Liver (tissue), 9 donors: ENCODE results near the gene SPTBN4. TPM values are rescaled to one million over a fixed set of nuclear protein-coding genes. Genes with fewer than 3 reads are reported as not detected.
"Not testable (repeated sequence)": the region's sequence is repeated elsewhere in the genome, so short reads cannot be mapped to it uniquely, and the experiment has no call there.

Experiments used
- DNase-seq: peaks from one replicate; pipeline ENCODE4 v3.0.0-alpha.2; 2017; ENCODE audit warnings: low spot score
- H3K27ac ChIP-seq, 2 donors: one replicate each; pipeline ENCODE4 v1.7.0; 2013; ENCODE audit warnings: inconsistent platforms in 2 of 2, low read length in 2 of 2, control low read depth in 1 of 2, low read depth in 1 of 2, mild to moderate bottlenecking in 1 of 2
- H3K27me3 ChIP-seq, 4 donors: one replicate each; pipeline versions ENCODE4 v1.6.1 to v1.7.0; 2013; ENCODE audit warnings: low read length in 3 of 4, inconsistent platforms in 1 of 4, mild to moderate bottlenecking in 1 of 4, moderate library complexity in 1 of 4; ENCODE audit not compliant: control insufficient read depth in 4 of 4, insufficient read depth in 4 of 4
- H3K36me3 ChIP-seq, 4 donors: one replicate each; pipeline versions ENCODE4 v1.6.1 to v1.7.0; 2013; ENCODE audit warnings: low read length in 3 of 4, mild to moderate bottlenecking in 3 of 4, low read depth in 1 of 4, moderate library complexity in 1 of 4; ENCODE audit not compliant: control insufficient read depth in 4 of 4, insufficient read depth in 3 of 4
- H3K4me1 ChIP-seq, 4 donors: one replicate each; pipeline versions ENCODE4 v1.6.1 to v1.7.0; 2013; ENCODE audit warnings: low read length in 3 of 4, mild to moderate bottlenecking in 3 of 4, moderate library complexity in 1 of 4; ENCODE audit not compliant: control insufficient read depth in 4 of 4, insufficient read depth in 4 of 4
- H3K4me3 ChIP-seq, 3 donors: one replicate each; pipeline versions ENCODE4 v1.6.1 to v1.7.0; 2013; ENCODE audit warnings: low read length in 3 of 3, control low read depth in 1 of 3, low read depth in 1 of 3, mild to moderate bottlenecking in 1 of 3
- H3K9ac ChIP-seq, 2 donors: one replicate each; pipeline ENCODE4 v1.7.0; 2013; ENCODE audit warnings: low read length in 2 of 2, mild to moderate bottlenecking in 2 of 2, moderate library complexity in 2 of 2, control low read depth in 1 of 2, low read depth in 1 of 2
- H3K9me3 ChIP-seq, 4 donors: one replicate each; pipeline versions ENCODE4 v1.6.1 to v1.7.0; 2013; ENCODE audit warnings: low read length in 3 of 4; ENCODE audit not compliant: control insufficient read depth in 4 of 4
- ATF3 ChIP-seq: IDR thresholded peaks from 2 replicates; pipeline ENCODE4 v1.6.1; 2016; ENCODE audit warnings: antibody characterized with exemption
- CTCF ChIP-seq: fragments of 150-350 bp; IDR thresholded peaks from 2 replicates; pipeline ENCODE4 v1.5.1; 2017; ENCODE audit warnings: improper control_type of control experiment, low read depth, low read length; ENCODE audit not compliant: missing input control
- EGR1 ChIP-seq, 2 donors: IDR thresholded peaks; 2 replicates each; pipeline ENCODE4 v1.6.1; 2016 to 2018; ENCODE audit warnings: antibody characterized with exemption in 2 of 2, low read depth in 2 of 2
- FOXA1 ChIP-seq: IDR thresholded peaks from 2 replicates; pipeline ENCODE4 v1.6.1; 2016; ENCODE audit warnings: antibody characterized with exemption
- FOXA2 ChIP-seq: IDR thresholded peaks from 2 replicates; pipeline ENCODE4 v1.6.1; 2016; ENCODE audit warnings: antibody characterized with exemption
- GABPA ChIP-seq, 2 donors: IDR thresholded peaks in 1 of 2; conservative IDR thresholded peaks in 1 of 2; 2 replicates each; pipeline ENCODE4 v1.6.1; 2016; ENCODE audit warnings: antibody characterized with exemption in 2 of 2, mild to moderate bottlenecking in 1 of 2, moderate library complexity in 1 of 2
- HNF4A ChIP-seq, 2 donors: conservative IDR thresholded peaks; 2 replicates each; pipeline ENCODE4 v1.6.1; 2016; ENCODE audit warnings: antibody characterized with exemption in 2 of 2, mild to moderate bottlenecking in 2 of 2
- HNF4G ChIP-seq: IDR thresholded peaks from 2 replicates; pipeline ENCODE4 v1.6.1; 2016; ENCODE audit warnings: antibody characterized with exemption
- JUND ChIP-seq, 2 donors: IDR thresholded peaks; 2 replicates each; pipeline ENCODE4 v1.6.1; 2016; ENCODE audit warnings: antibody characterized with exemption in 2 of 2
- NR2F2 ChIP-seq: IDR thresholded peaks from 2 replicates; pipeline ENCODE4 v1.6.1; 2016; ENCODE audit warnings: antibody characterized with exemption
- RAD21 ChIP-seq, 2 donors: IDR thresholded peaks; 2 replicates each; pipeline ENCODE4 v1.6.1; 2016; ENCODE audit warnings: antibody characterized with exemption in 2 of 2, mild to moderate bottlenecking in 2 of 2
- RXRA ChIP-seq, 2 donors: IDR thresholded peaks; 2 replicates each; pipeline ENCODE4 v1.6.1; 2017 to 2018; ENCODE audit warnings: antibody characterized with exemption in 2 of 2, mild to moderate bottlenecking in 1 of 2
- SP1 ChIP-seq: IDR thresholded peaks from 2 replicates; pipeline ENCODE4 v1.6.1; 2018; ENCODE audit warnings: antibody characterized with exemption, mild to moderate bottlenecking
- TAF1 ChIP-seq: conservative IDR thresholded peaks from 2 replicates; pipeline ENCODE4 v1.6.1; 2016; ENCODE audit warnings: antibody characterized with exemption, mild to moderate bottlenecking
- YY1 ChIP-seq: IDR thresholded peaks from 2 replicates; pipeline ENCODE4 v1.6.1; 2016; ENCODE audit warnings: antibody characterized with exemption, mild to moderate bottlenecking
- ZBTB33 ChIP-seq: IDR thresholded peaks from 2 replicates; pipeline ENCODE4 v1.6.1; 2016; ENCODE audit warnings: antibody characterized with exemption
- WGBS: extraction: QIAGEN DNeasy Blood & Tissue Kit; methylation state at CpG from one replicate; pipeline ENCODE4 v1.1.7; 2013; 5-methylcytosine and 5-hydroxymethylcytosine counted together
- polyA plus RNA-seq, 2 donors: library from polyadenylated mRNA; stranded (reverse) in 1 of 2; unstranded in 1 of 2; fragments of 200-250 nt in 1 of 2; fragments of >200 nt in 1 of 2; fragmentation: Nextera tagmentation in 1 of 2; extraction: Ambion mirVana in 1 of 2; gene quantifications; one replicate each; pipeline versions ENCODE4 v1.2.1 to v1.2.3, GENCODE V29; 2013 to 2015
- total RNA-seq, 2 donors: library from RNA; depleted of rRNA; stranded (reverse); fragments of >200 nt; gene quantifications; one replicate each; pipeline ENCODE4 v1.2.3, GENCODE V29; 2014
- TF ChIP-seq, protein P1 (sequence below): IDR thresholded peaks from 2 replicates; pipeline ENCODE4 v1.6.1; 2016; ENCODE audit warnings: antibody characterized with exemption
- TF ChIP-seq, protein P2 (sequence below): IDR thresholded peaks from 2 replicates; pipeline ENCODE4 v1.6.1; 2016; ENCODE audit warnings: antibody characterized with exemption, mild to moderate bottlenecking
- donor health status: healthy.
- donor health status: healthy.
- donor health status: healthy.
- donor health status: healthy.
- donor health status: healthy.

The SPTBN4 gene
- total and polyA plus RNA-seq, 4 donors: 0.13 to 1.1 (median 0.62) TPM

GRCh38 chr19:40499320-40499719 is 32.5 kb downstream of the SPTBN4 start:
- DNase-seq: no peak
- no peaks in the 10 kb centered on the region for H3K4me1 ChIP-seq
- H3K4me3 ChIP-seq: no peak overlapping the region
- no peak for TF ChIP-seq FOXA1
- TF ChIP-seq NR2F2: no peak
- TF ChIP-seq, protein P1, sequence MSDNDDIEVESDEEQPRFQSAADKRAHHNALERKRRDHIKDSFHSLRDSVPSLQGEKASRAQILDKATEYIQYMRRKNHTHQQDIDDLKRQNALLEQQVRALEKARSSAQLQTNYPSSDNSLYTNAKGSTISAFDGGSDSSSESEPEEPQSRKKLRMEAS: no peak
- no peak for TF ChIP-seq ZBTB33
- no peak for TF ChIP-seq CTCF
- TF ChIP-seq HNF4G: no peak
- TF ChIP-seq YY1: no peak
- no peak for TF ChIP-seq TAF1
- TF ChIP-seq JUND (IDR thresholded peaks at IDR 0.05): no peak
- no peak for TF ChIP-seq ATF3
- no peak for TF ChIP-seq EGR1 (IDR thresholded peaks at IDR 0.05; ENCODE audit: low read depth in 2 of 2)
- TF ChIP-seq GABPA (IDR thresholded peaks at IDR 0.05 in 1 of 2, conservative IDR thresholded peaks at IDR 0.05 in 1 of 2): no peak
- TF ChIP-seq, protein P2, sequence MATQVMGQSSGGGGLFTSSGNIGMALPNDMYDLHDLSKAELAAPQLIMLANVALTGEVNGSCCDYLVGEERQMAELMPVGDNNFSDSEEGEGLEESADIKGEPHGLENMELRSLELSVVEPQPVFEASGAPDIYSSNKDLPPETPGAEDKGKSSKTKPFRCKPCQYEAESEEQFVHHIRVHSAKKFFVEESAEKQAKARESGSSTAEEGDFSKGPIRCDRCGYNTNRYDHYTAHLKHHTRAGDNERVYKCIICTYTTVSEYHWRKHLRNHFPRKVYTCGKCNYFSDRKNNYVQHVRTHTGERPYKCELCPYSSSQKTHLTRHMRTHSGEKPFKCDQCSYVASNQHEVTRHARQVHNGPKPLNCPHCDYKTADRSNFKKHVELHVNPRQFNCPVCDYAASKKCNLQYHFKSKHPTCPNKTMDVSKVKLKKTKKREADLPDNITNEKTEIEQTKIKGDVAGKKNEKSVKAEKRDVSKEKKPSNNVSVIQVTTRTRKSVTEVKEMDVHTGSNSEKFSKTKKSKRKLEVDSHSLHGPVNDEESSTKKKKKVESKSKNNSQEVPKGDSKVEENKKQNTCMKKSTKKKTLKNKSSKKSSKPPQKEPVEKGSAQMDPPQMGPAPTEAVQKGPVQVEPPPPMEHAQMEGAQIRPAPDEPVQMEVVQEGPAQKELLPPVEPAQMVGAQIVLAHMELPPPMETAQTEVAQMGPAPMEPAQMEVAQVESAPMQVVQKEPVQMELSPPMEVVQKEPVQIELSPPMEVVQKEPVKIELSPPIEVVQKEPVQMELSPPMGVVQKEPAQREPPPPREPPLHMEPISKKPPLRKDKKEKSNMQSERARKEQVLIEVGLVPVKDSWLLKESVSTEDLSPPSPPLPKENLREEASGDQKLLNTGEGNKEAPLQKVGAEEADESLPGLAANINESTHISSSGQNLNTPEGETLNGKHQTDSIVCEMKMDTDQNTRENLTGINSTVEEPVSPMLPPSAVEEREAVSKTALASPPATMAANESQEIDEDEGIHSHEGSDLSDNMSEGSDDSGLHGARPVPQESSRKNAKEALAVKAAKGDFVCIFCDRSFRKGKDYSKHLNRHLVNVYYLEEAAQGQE: no peak
- TF ChIP-seq SP1: no peak
- no peak for TF ChIP-seq HNF4A (conservative IDR thresholded peaks at IDR 0.05)
- TF ChIP-seq FOXA2: no peak
- no peak for TF ChIP-seq RXRA (IDR thresholded peaks at IDR 0.05)
- TF ChIP-seq RAD21 (IDR thresholded peaks at IDR 0.05): no peak
- H3K27me3 ChIP-seq: no peaks in the 10 kb centered on the region
- no peak overlapping the region for H3K9ac ChIP-seq
- H3K27ac ChIP-seq: no peak overlapping the region
- H3K36me3 ChIP-seq: no peaks in the 10 kb centered on the region
- no peaks in the 10 kb centered on the region for H3K9me3 ChIP-seq
- WGBS: 90% methylated on average over 5 of the region's 5 CpGs

GRCh38 chr19:40500678-40501530 is 34.1 kb downstream of the SPTBN4 start:
- WGBS: 89% methylated on average over 8 of the region's 8 CpGs

More at GRCh38 chr19:40500678-40501530, 34.1 kb downstream of the SPTBN4 start:
- not testable (repeated sequence) for H3K4me3 ChIP-seq, H3K27me3 ChIP-seq, H3K4me1 ChIP-seq, H3K36me3 ChIP-seq, H3K27ac ChIP-seq, H3K9ac ChIP-seq, H3K9me3 ChIP-seq, DNase-seq
